ENCODE results near the gene PAX9. TPM values are rescaled to one million over a fixed set of nuclear protein-coding genes. Genes with fewer than 3 reads are reported as not detected.

PAX9 gene
- total RNA-seq = 1 to 10 TPM in 4 of 8 experiments, under 1 TPM in 4; 0.16 to 7.1 (median 1.1) TPM

DNA sequence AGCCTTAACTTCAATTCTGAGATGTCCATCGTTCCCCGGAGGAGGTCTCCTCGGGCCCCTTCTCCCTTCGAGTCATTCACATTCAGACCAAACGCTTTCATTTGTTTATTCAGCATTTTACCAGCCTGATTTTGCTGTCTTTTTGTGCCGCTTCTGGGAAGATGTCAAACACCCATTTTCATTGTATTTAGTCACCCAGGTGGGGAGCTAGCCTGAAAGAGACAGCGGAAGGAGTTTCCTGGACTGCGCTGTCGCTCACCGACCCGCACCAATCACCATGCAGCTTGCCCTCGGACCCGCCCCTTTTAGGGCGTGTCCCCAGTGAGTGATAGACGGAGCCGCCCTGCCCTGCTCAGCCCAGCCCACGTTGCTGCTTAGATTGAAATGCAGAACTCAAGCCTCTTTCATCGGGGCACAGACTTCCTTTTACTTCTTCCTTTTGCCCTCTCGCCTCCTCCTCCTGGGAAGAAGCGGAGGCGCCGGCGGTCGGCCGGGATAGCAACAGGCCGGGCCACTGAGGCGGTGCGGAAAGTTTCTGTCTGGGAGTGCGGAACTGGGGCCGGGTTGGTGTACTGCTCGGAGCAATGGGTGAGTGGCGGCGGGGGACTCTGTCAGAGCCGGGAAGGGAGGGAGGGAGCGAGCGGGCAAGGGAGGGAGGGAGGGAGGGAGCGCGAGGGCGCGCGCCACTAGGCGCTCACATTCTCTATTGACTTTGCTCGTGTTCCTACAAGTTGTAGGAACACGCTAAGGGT, at the start of gene PAX9:
Gene PAX9 (plus strand): TSS at position 355 of the 752 bp plus-strand sequence. CDS start 230 bp downstream, at position 585.
- ATAC-seq (replicated peaks in 6 of 8) = peak; percentile 83 to 95 (median 90)
- H3K4me1 ChIP-seq (replicated peaks in 1 of 2) = peaks cover 13 to 23% of the 10 kb centered on the region in 2 donors
- no peak within 1 kb of the TSS for H3K27ac ChIP-seq
- H3K4me3 ChIP-seq = peak within 1 kb of the TSS; percentile 7 to 35 (median 28)
- in situ Hi-C loops (cut with MboI; ENCODE audit: low pct_unique_long_range_greater_than_20kb in 2 of 9, low sequenced_read_pairs in 9 of 9, unreplicated experiment in 9 of 9) = loop anchor here in 2 of 9 experiments (25.0 kb wide), 2 partner anchors 149 to 276 kb away; partner anchors contain the start of gene NKX2-1 (in 1 of the 2)
- WGBS, 10 experiments = 0 to 4% (median 0%) methylated on average over 4 to 14 of the region's 44 CpGs; no CpG with 5 or more reads in 1 of the 10 experiments

DNA sequence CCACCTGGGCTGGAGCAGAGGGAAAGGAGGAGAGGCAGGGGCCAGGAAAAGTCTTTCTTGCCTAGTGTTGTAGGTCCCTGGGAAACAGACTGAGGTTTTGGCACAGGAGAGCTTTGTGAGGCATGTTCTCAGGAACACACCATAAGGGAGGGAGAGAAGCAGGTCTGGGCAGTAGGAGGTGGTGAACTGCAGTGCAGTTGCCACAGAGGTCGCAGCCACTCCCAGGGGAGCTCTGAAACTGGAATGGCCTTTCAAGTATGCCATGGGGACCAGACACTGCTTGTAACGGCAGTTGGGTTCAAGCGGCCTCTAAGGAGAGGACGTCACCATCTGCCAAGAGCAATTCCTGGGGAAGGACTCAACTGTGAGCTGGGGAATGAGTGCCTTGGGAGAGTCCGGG, 43.8 kb upstream of the PAX9 start:
- no peak overlapping the region for H3K4me3 ChIP-seq
- WGBS, 10 experiments = 0 to 90% (median 63%) methylated on average over 1 to 3 of the region's 5 CpGs; no CpG with 5 or more reads in 4 of the 10 experiments
- no peak for ATAC-seq (replicated peaks in 6 of 8)
- in situ Hi-C loops (cut with MboI; ENCODE audit: low pct_unique_long_range_greater_than_20kb in 2 of 9, low sequenced_read_pairs in 9 of 9, unreplicated experiment in 9 of 9) = loop anchor here in 2 of 9 experiments (25.0 kb wide), 2 partner anchors 556 to 731 kb away; no protein-coding TSS in a partner anchor
- H3K4me1 ChIP-seq (replicated peaks in 1 of 2) = no peaks in the 10 kb centered on the region
- no peak overlapping the region for H3K27ac ChIP-seq

DNA sequence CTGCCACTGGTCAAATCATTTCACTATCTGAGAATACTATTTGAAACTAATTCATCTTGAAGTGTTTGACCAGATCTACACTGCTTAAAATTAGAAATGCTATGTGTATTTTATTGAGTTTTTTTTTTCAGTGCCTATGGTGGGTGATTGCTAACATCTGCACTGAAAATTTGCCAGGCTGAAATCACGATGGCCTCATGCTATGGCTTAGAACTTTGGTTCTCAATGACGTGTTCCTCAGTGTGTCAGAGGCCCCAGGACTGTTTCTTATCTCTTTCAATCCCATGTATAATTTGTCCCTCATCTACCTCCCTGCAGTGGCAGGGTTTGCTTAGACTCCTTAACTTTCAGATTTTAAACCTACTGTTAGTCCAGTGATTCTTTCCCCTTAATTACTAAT, 43.0 kb upstream of the PAX9 start:
- no peak for ATAC-seq (replicated peaks in 6 of 8)
- no peak overlapping the region for H3K4me3 ChIP-seq

DNA sequence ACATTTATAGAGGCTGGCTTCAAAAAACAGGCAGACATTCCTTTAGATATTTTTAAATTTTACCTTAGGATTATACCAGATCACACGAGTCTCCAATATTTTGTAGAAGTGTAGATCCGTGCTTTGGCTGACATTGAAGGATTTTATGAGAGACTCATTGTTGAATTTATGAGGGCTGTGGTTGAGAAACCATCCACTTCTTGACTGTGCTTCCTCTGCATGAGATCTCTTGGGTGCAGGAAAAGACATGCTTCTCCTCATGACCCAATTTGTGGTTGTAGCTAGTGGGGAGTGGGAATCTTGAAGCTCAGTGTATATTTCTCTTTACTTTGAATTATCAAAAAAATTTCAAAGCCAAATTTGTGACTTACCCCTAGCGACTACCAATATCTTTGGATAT, 42.5 kb upstream of the PAX9 start:
- Histone ChIP-seq H3K4me3 (no peak overlapping the region), H3K27ac (no peak overlapping the region), H3K4me1 (replicated peaks in 1 of 2) (no peaks in the 10 kb centered on the region)
- in situ Hi-C loops (cut with MboI; ENCODE audit: low pct_unique_long_range_greater_than_20kb in 2 of 9, low sequenced_read_pairs in 9 of 9, unreplicated experiment in 9 of 9) = loop anchor here in 2 of 9 experiments (25.0 kb wide), 2 partner anchors 557 to 732 kb away; no protein-coding TSS in a partner anchor
- 7 to 90% (median 57%) methylated on average over 1 to 3 of the region's 3 CpGs for WGBS, 10 experiments
- ATAC-seq (replicated peaks in 6 of 8) = no peak

More for the DNA sequence above, 43.0 kb upstream of the PAX9 start:
- 0 to 53% (median 20%) methylated on average over 2 of the region's 2 CpGs; no CpG with 5 or more reads in 3 of the 10 experiments for WGBS, 10 experiments
- H3K4me1 ChIP-seq (replicated peaks in 1 of 2) = no peaks in the 10 kb centered on the region
- no peak overlapping the region for H3K27ac ChIP-seq
- in situ Hi-C loops (cut with MboI; ENCODE audit: low pct_unique_long_range_greater_than_20kb in 2 of 9, low sequenced_read_pairs in 9 of 9, unreplicated experiment in 9 of 9) = loop anchor here in 2 of 9 experiments (25.0 kb wide), 2 partner anchors 556 to 731 kb away; no protein-coding TSS in a partner anchor

DNA sequence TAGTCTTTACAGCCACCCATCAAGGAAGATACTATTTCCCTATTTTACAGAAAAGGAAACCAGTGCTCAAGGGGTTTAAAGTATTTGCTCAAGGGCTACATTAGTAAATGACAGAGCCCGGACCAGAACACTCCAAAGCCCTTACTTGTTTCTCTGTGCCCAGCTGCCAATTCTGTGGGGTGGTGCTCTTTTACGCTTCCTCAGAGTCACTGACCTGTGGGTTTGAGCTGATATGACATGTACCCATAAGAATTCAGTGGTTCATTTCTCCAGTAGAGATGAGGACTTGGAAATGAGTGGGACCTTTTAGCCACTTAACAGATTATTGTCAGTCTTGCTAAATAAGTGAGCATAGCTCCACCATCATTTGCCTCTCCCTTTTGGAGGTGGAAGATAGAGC, 41.8 kb upstream of the PAX9 start:
- in situ Hi-C loops (cut with MboI; ENCODE audit: low pct_unique_long_range_greater_than_20kb in 2 of 9, low sequenced_read_pairs in 9 of 9, unreplicated experiment in 9 of 9) = loop anchor here in 2 of 9 experiments (25.0 kb wide), 2 partner anchors 558 to 733 kb away; no protein-coding TSS in a partner anchor
- no peak for ATAC-seq (replicated peaks in 6 of 8)
- no peak overlapping the region for H3K4me3 ChIP-seq
- no peaks in the 10 kb centered on the region for H3K4me1 ChIP-seq (replicated peaks in 1 of 2)
- WGBS, 10 experiments = 20 to 100% (median 73%) methylated on average over 1 to 2 of the region's 2 CpGs; no CpG with 5 or more reads in 1 of the 10 experiments
- H3K27ac ChIP-seq = no peak overlapping the region

DNA sequence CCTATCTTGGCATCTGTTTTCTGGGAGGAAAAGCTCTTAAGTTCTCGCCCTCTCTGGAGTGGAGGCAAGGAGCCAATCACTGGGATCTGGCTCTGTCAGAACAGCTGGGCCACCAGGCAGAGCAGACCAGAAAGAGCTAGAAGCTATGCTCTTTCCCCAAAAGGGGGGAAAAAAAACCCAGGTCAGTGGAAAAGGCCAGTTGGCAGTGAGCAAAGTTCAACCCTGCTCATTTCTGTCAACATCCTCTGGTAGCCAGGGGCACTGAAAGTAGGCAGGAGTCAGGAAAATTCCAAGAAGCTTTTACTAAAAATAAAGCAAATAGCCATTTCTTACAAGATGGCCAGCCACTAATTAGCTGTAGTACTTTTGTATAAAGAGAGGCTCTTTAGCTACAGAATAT, 36.6 kb upstream of the PAX9 start:
- in situ Hi-C loops (cut with MboI; ENCODE audit: low pct_unique_long_range_greater_than_20kb in 2 of 9, low sequenced_read_pairs in 9 of 9, unreplicated experiment in 9 of 9) = loop anchor here in 3 of 9 experiments (25.0 kb wide), 3 partner anchors 312 to 537 kb away; partner anchors contain the start of gene SLC25A21 (in 1 of the 3)
- no peak for ATAC-seq (replicated peaks in 6 of 8)
- no peaks in the 10 kb centered on the region for H3K4me1 ChIP-seq (replicated peaks in 1 of 2)
- no peak overlapping the region for H3K27ac ChIP-seq
- H3K4me3 ChIP-seq = no peak overlapping the region
- 0 to 100% (median 50%) methylated on average over 1 of the region's 1 CpG; no CpG with 5 or more reads in 6 of the 10 experiments for WGBS, 10 experiments

DNA sequence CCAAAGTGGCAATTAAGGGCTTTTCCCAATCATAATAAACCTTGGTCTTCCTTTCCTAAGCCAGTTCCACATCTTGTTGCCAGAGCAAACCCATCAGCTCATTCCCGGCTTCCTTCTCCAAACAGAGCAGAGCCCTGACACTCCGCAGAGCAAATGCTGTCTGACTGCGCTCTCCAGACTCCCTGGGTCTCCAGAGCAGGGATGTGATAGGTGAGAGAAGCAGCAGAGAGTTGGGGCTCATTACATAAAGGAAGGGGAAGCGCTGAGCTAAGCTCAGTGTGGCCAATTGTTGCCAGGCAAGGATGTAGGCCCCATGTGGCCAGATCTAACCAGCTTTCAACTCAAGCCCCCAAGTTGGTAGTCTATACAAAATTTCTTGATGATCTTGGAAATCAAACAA, 36.2 kb upstream of the PAX9 start:
- Histone ChIP-seq H3K27ac (no peak overlapping the region), H3K4me1 (replicated peaks in 1 of 2) (no peaks in the 10 kb centered on the region), H3K4me3 (no peak overlapping the region)
- ATAC-seq (replicated peaks in 6 of 8) = no peak
- 0 to 87% (median 69%) methylated on average over 1 to 4 of the region's 4 CpGs; no CpG with 5 or more reads in 2 of the 10 experiments for WGBS, 10 experiments
- in situ Hi-C loops (cut with MboI; ENCODE audit: low pct_unique_long_range_greater_than_20kb in 2 of 9, low sequenced_read_pairs in 9 of 9, unreplicated experiment in 9 of 9) = loop anchor here in 3 of 9 experiments (25.0 kb wide), 3 partner anchors 312 to 537 kb away; partner anchors contain the start of gene SLC25A21 (in 1 of the 3)

DNA sequence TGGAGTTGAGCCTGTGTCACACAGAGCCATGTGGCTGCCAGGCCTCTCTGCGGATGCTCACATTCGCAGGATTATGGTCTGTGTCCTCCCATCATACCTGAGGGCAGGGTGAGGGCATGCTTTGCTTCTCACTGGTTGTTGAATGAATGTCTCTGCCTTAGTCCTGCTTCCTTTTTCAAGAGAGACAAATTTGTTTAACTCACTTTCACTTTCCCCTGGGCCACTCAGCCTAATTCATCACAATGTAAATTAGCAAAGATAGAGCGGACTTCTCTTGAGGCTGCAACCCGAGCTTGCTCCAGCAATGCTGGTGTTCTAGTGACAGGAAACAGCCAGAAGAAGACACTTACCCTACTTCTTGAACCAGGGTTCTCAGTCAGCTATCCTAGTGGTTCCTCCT, 35.5 kb upstream of the PAX9 start:
- Histone ChIP-seq H3K4me1 (replicated peaks in 1 of 2) (no peaks in the 10 kb centered on the region), H3K4me3 (no peak overlapping the region), H3K27ac (no peak overlapping the region)
- in situ Hi-C loops (cut with MboI; ENCODE audit: low pct_unique_long_range_greater_than_20kb in 2 of 9, low sequenced_read_pairs in 9 of 9, unreplicated experiment in 9 of 9) = loop anchor here in 3 of 9 experiments (25.0 kb wide), 3 partner anchors 311 to 536 kb away; partner anchors contain the start of gene SLC25A21 (in 1 of the 3)
- WGBS, 10 experiments = 0 to 93% (median 40%) methylated on average over 1 to 4 of the region's 4 CpGs; no CpG with 5 or more reads in 2 of the 10 experiments
- peak in 3 of 8 experiments; percentile 34 to 93 (median 69) for ATAC-seq (replicated peaks in 6 of 8)

DNA sequence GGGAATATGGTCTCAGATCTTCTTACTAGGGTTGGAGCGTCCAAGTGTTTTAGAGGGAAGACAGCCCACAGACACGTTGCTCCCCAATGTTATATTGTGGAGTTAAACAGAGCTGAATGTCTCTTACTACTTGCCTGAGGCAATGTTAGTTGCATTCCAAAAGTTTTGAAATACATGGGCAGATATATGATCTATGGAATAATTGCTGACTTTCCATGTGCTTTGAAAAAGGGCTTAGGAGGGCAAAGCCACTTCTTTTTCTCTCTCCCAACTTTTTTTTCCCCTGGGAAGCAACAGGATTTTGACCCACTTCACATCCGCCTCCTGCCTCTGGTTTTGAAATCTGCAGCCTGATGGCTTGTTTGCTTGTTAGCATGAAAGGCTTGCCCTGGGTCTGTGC, 33.7 kb upstream of the PAX9 start:
- no peak for ATAC-seq (replicated peaks in 6 of 8)
- H3K4me1 ChIP-seq (replicated peaks in 1 of 2) = no peaks in the 10 kb centered on the region

DNA sequence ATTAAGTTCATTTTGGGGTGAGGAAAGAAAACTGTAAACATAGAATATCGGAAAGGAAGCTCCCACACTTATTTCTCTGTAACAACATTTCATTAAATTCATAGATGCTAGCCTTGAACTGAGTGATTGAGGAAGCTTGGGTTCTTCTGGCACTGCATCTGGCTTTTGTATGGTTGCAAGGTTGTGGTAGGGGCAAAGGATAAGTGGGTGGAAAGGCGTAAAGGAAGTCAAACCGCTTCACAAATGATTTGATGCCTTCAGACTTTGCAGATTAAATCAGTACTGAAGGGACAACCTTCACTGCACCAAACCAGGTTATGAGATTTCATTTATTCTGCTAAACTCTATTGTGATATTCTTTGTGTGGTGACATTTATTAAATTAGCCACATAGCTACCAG, 28.1 kb upstream of the PAX9 start:
- in situ Hi-C loops (cut with MboI; ENCODE audit: low pct_unique_long_range_greater_than_20kb in 2 of 9, low sequenced_read_pairs in 9 of 9, unreplicated experiment in 9 of 9) = loop anchor here in 3 of 9 experiments (25.0 kb wide), 3 partner anchors 304 to 529 kb away; partner anchors contain the start of gene SLC25A21 (in 1 of the 3)
- Histone ChIP-seq H3K4me3 (no peak overlapping the region), H3K27ac (no peak overlapping the region), H3K4me1 (replicated peaks in 1 of 2) (no peaks in the 10 kb centered on the region)
- 32 to 100% (median 71%) methylated on average over 1 to 3 of the region's 3 CpGs for whole genome bisulfite sequencing, 10 experiments
- no peak for ATAC-seq (replicated peaks in 6 of 8)

More for the DNA sequence above, 33.7 kb upstream of the PAX9 start:
- Histone ChIP-seq H3K27ac (no peak overlapping the region), H3K4me3 (no peak overlapping the region)
- in situ Hi-C loops (cut with MboI; ENCODE audit: low pct_unique_long_range_greater_than_20kb in 2 of 9, low sequenced_read_pairs in 9 of 9, unreplicated experiment in 9 of 9) = loop anchor here in 3 of 9 experiments (25.0 kb wide), 3 partner anchors 309 to 534 kb away; partner anchors contain the start of gene SLC25A21 (in 1 of the 3)
- whole genome bisulfite sequencing, 10 experiments = 6 to 68% (median 28%) methylated on average over 1 to 3 of the region's 3 CpGs; no CpG with 5 or more reads in 2 of the 10 experiments

DNA sequence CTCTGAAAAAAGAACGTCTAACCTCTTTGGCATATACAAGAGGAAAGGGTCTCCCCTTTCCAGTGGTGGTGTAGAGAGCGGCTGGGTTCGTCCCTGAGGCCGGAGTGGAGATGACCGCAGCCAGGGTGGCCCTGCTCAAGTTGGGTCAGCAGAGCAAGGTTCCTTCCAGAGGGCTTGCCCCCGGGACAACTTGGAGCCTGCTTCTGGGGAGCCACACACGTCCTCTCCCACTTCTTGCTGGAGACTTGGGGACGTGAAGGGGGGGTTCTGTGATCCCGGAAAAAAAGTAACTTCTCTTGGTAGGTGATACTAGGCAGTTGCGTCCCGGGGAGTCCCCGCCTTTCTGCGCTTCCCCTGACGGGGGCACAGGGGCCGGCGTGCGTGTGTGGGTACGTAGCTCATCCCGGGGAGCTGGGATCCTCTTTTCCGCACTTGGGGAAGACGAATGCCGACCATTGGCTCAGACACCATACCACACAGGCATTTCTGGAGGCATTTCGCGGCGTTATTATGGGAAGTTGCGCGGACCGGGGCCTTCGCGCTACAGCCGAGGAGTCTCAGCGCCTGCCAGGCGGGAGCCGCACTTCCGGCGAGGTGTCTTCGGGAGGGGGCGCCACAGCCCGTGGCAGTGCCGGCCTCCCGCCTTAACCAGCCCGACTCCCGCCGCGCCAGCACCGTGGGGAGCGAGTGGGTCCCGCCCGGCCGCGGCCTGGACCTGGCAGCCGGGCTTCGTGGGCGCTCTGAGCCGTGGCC, 14.8 kb upstream of the PAX9 start:
- ATAC-seq (replicated peaks in 6 of 8) = peak; percentile 50 to 76 (median 60)
- H3K4me1 ChIP-seq (replicated peaks in 1 of 2) = no peaks in the 10 kb centered on the region
- 0 to 58% (median 9%) methylated on average over 2 to 16 of the region's 55 CpGs; no CpG with 5 or more reads in 2 of the 10 experiments for WGBS, 10 experiments
- H3K4me3 ChIP-seq = peak overlapping the region; percentile 26 to 52 (median 40)
- in situ Hi-C loops (cut with MboI; ENCODE audit: low pct_unique_long_range_greater_than_20kb in 2 of 9, low sequenced_read_pairs in 9 of 9, unreplicated experiment in 9 of 9) = loop anchor here in 4 of 9 experiments (10.0 to 25.0 kb wide), 4 partner anchors 288 to 515 kb away; partner anchors contain the start of gene SLC25A21 (in 1 of the 4)
- H3K27ac ChIP-seq = no peak overlapping the region

DNA sequence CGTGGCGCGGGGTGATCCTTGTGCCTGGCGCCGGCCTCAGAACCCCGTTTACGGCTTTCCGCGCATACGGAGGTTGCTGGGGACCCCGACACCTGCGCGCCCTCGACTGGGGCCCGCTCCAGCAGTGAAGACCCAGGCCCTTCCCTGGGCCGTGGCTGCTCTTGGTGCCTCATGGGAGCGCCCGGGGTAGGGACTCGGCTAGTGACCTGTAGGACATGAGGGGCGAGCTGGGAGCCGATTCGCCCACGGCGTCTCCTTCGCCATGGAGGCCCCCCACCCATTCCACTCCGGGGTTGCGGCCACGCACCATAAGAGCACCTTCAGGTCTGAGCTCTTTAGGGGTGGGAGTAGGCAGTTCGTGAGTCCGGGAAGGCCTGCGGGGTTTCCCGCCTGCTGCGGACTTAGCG, 14.2 kb upstream of the PAX9 start:
- peak overlapping the region; percentile 26 to 52 (median 40) for H3K4me3 ChIP-seq
- no peaks in the 10 kb centered on the region for H3K4me1 ChIP-seq (replicated peaks in 1 of 2)
- peak; percentile 14 to 71 (median 64) for ATAC-seq (replicated peaks in 6 of 8)
- H3K27ac ChIP-seq = no peak overlapping the region
- WGBS, 10 experiments = 0 to 2% (median 0%) methylated on average over 1 to 9 of the region's 34 CpGs; no CpG with 5 or more reads in 7 of the 10 experiments
- in situ Hi-C loops (cut with MboI; ENCODE audit: low pct_unique_long_range_greater_than_20kb in 2 of 9, low sequenced_read_pairs in 9 of 9, unreplicated experiment in 9 of 9) = loop anchor here in 4 of 9 experiments (10.0 to 25.0 kb wide), 4 partner anchors 287 to 515 kb away; partner anchors contain the start of gene SLC25A21 (in 1 of the 4)
